H1 (cell line): ENCODE measurements around the gene APBB3. TPM values are rescaled to one million over a fixed set of nuclear protein-coding genes. Genes with fewer than 3 reads are reported as not detected.

Experiments
- CTCF ChIA-PET: fragments of 300-600 bp; sonication (Branson Sonifier 250); formaldehyde crosslinking; loops from one replicate; lab custom pipeline; 2021; ENCODE audit not compliant: partially characterized antibody; lab: Charles Lee
- POLR2A ChIA-PET: fragments of 300-600 bp; sonication (Branson Sonifier 250); formaldehyde crosslinking; loops from one replicate; lab custom pipeline; 2021; ENCODE audit warnings: inconsistent platforms; ENCODE audit not compliant: partially characterized antibody; lab: Charles Lee
- DNase-seq, 2 experiments: peaks; one replicate each; pipeline versions ENCODE4 v3.0.0 to v3.0.0-alpha.2; 2010 to 2022; ENCODE audit warnings: low spot score in 2 of 2, low read depth in 1 of 2, mixed read lengths in 1 of 2
- FAIRE-seq: peaks from 2 replicates; lab custom pipeline; 2011; peaks lifted over from hg19 to GRCh38; lab: Jason Lieb, UNC
- H2AFZ ChIP-seq: 2 replicates; pipeline ENCODE4 v1.8.1; 2012; ENCODE audit warnings: low read length, inconsistent platforms
- H2AK5ac ChIP-seq: 2 replicates; pipeline ENCODE4 v1.6.1; 2013; ENCODE audit warnings: low read depth, low read length
- H2BK120ac ChIP-seq: replicated peaks from 2 replicates; pipeline ENCODE3; 2013; ENCODE audit warnings: low read depth, low read length, inconsistent platforms
- H2BK12ac ChIP-seq: 2 replicates; pipeline ENCODE4 v1.6.1; 2013; ENCODE audit warnings: low read depth, low read length
- H2BK15ac ChIP-seq: 2 replicates; pipeline ENCODE4 v1.6.1; 2013; ENCODE audit warnings: low read length
- H2BK20ac ChIP-seq: 2 replicates; pipeline ENCODE4 v1.6.1; 2013; ENCODE audit warnings: low read length
- H2BK5ac ChIP-seq: 2 replicates; pipeline ENCODE4 v1.6.1; 2013; ENCODE audit warnings: low read depth, low read length
- H3K14ac ChIP-seq: 2 replicates; pipeline ENCODE4 v1.6.1; 2013; ENCODE audit warnings: inconsistent platforms; ENCODE audit not compliant: insufficient read length
- H3K18ac ChIP-seq: 2 replicates; pipeline ENCODE4 v1.6.1; 2013; ENCODE audit warnings: low read length; ENCODE audit errors: extremely low read depth
- H3K23ac ChIP-seq: 2 replicates; pipeline ENCODE4 v1.6.1; 2013; ENCODE audit warnings: inconsistent platforms; ENCODE audit not compliant: insufficient read length
- H3K23me2 ChIP-seq: 2 replicates; pipeline ENCODE4 v1.6.1; 2013; ENCODE audit warnings: low read depth, low read length
- H3K27ac ChIP-seq: 2 replicates; pipeline ENCODE4 v1.6.1; 2011; ENCODE audit warnings: low read depth, low read length, inconsistent platforms
- H3K27me3 ChIP-seq, 4 experiments: replicated peaks in 1 of 4; 1 replicate in 1 of 4; 2 replicates in 3 of 4; pipeline versions ENCODE4 v1.6.1 to v1.8.1; 2011 to 2013; ENCODE audit warnings: low read length in 3 of 4, mild to moderate bottlenecking in 3 of 4, inconsistent platforms in 2 of 4, mixed read lengths in 2 of 4, moderate library complexity in 1 of 4; ENCODE audit not compliant: control insufficient read depth in 3 of 4, insufficient read depth in 3 of 4; ENCODE audit errors: extremely low read depth in 1 of 4
- H3K36me3 ChIP-seq, 4 experiments: 2 replicates each; pipeline versions ENCODE4 v1.6.1 to v1.8.1; 2011 to 2013; ENCODE audit warnings: mild to moderate bottlenecking in 4 of 4, low read length in 3 of 4, moderate library complexity in 2 of 4, control low read depth in 1 of 4, inconsistent platforms in 1 of 4; ENCODE audit not compliant: insufficient read depth in 4 of 4, control insufficient read depth in 2 of 4
- H3K4ac ChIP-seq: replicated peaks from 2 replicates; pipeline ENCODE3; 2013; ENCODE audit warnings: low read length, low read depth, mixed read lengths, inconsistent platforms; ENCODE audit not compliant: insufficient read length
- H3K4me1 ChIP-seq, 4 experiments: replicated peaks in 1 of 4; 1 replicate in 1 of 4; 2 replicates in 3 of 4; pipeline versions ENCODE4 v1.6.1 to v1.8.1; 2011 to 2013; ENCODE audit warnings: low read length in 3 of 4, inconsistent platforms in 2 of 4, mixed read lengths in 1 of 4; ENCODE audit not compliant: insufficient read depth in 4 of 4, control insufficient read depth in 3 of 4
- H3K4me2 ChIP-seq, 2 experiments: 2 replicates each; pipeline versions ENCODE4 v1.6.1 to v1.8.1; 2011 to 2013; ENCODE audit warnings: low read depth in 2 of 2, low read length in 2 of 2, control low read depth in 1 of 2, inconsistent platforms in 1 of 2, mild to moderate bottlenecking in 1 of 2; ENCODE audit not compliant: insufficient read depth in 1 of 2
- H3K4me3 ChIP-seq, 4 experiments: fragments of 200-600, 300-600 bp in 1 of 4; sonication (generic), shearing (Covaris generic), sonication (Bioruptor Twin) in 1 of 4; 2 replicates each; pipeline versions ENCODE4 v1.5.1 to v1.8.1; 2011 to 2016; ENCODE audit warnings: low read length in 4 of 4, low read depth in 3 of 4, control low read depth in 2 of 4, inconsistent platforms in 2 of 4, mild to moderate bottlenecking in 2 of 4, mixed read lengths in 1 of 4, moderate library complexity in 1 of 4; ENCODE audit not compliant: insufficient read depth in 2 of 4; ENCODE audit errors: extremely low read depth in 1 of 4
- H3K56ac ChIP-seq: replicated peaks from 2 replicates; pipeline ENCODE3; 2013; ENCODE audit warnings: low read depth, mild to moderate bottlenecking, mixed read lengths, low read length, inconsistent platforms; ENCODE audit not compliant: insufficient read length
- H3K79me1 ChIP-seq: 2 replicates; pipeline ENCODE4 v1.6.1; 2013; ENCODE audit warnings: low read depth, low read length, control low read depth
- H3K79me2 ChIP-seq, 2 experiments: 2 replicates each; pipeline versions ENCODE4 v1.6.1 to v1.8.1; 2012 to 2013; ENCODE audit warnings: low read length in 2 of 2, mild to moderate bottlenecking in 2 of 2, inconsistent platforms in 1 of 2; ENCODE audit not compliant: insufficient read depth in 2 of 2, control insufficient read depth in 1 of 2
- H3K9ac ChIP-seq, 4 experiments: replicated peaks in 1 of 4; 1 replicate in 1 of 4; 2 replicates in 3 of 4; pipeline versions ENCODE4 v1.6.1 to v1.8.1; 2011 to 2013; ENCODE audit warnings: low read depth in 3 of 4, low read length in 3 of 4, control low read depth in 2 of 4, mild to moderate bottlenecking in 2 of 4, moderate library complexity in 2 of 4, inconsistent platforms in 1 of 4; ENCODE audit errors: extremely low read depth in 1 of 4
- H3K9me3 ChIP-seq, 2 experiments: 2 replicates each; pipeline versions ENCODE4 v1.6.1 to v1.8.1; 2012 to 2013; ENCODE audit warnings: mild to moderate bottlenecking in 2 of 2, moderate library complexity in 2 of 2, control low read depth in 1 of 2, inconsistent platforms in 1 of 2, low read depth in 1 of 2, low read length in 1 of 2, mixed read lengths in 1 of 2; ENCODE audit not compliant: insufficient read depth in 2 of 2
- H4K20me1 ChIP-seq, 2 experiments: replicated peaks in 1 of 2; 2 replicates each; pipeline versions ENCODE3 to v1.8.1; 2011 to 2013; ENCODE audit warnings: inconsistent platforms in 2 of 2, low read length in 2 of 2, mild to moderate bottlenecking in 1 of 2; ENCODE audit not compliant: insufficient read depth in 2 of 2, control insufficient read depth in 1 of 2
- H4K5ac ChIP-seq: 2 replicates; pipeline ENCODE4 v1.6.1; 2013; ENCODE audit warnings: low read length, low read depth, mixed read lengths, inconsistent platforms; ENCODE audit not compliant: insufficient read length
- H4K8ac ChIP-seq: 2 replicates; pipeline ENCODE4 v1.8.0; 2013; ENCODE audit warnings: mild to moderate bottlenecking, moderate library complexity, low read length, inconsistent platforms; ENCODE audit not compliant: insufficient read depth; ENCODE audit errors: extremely low read depth
- H4K91ac ChIP-seq: replicated peaks from 2 replicates; pipeline ENCODE3; 2013; ENCODE audit warnings: low read length, mixed read lengths, inconsistent platforms; ENCODE audit not compliant: insufficient read length
- ASH2L ChIP-seq: fragments of 200-600, 300-600 bp; sonication (generic); IDR thresholded peaks from one replicate; pipeline ENCODE4 v1.7.1; 2017; ENCODE audit warnings: low read length
- BACH1 ChIP-seq: IDR thresholded peaks from 2 replicates; pipeline ENCODE4 v1.6.1; 2012; ENCODE audit warnings: low read length, improper control_type of control experiment
- EP300 ChIP-seq, 2 experiments: IDR thresholded peaks; 1 replicate in 1 of 2; 2 replicates in 1 of 2; pipeline ENCODE4 v1.6.1; 2011 to 2012; ENCODE audit warnings: low read depth in 2 of 2, low read length in 2 of 2, mild to moderate bottlenecking in 2 of 2, borderline replicate concordance in 1 of 2, inconsistent platforms in 1 of 2, moderate library complexity in 1 of 2
- EZH2 ChIP-seq: fragments of 200-600 bp; sonication (generic); IDR thresholded peaks from 2 replicates; pipeline ENCODE4 v1.7.1; 2012; ENCODE audit warnings: low read depth, mild to moderate bottlenecking, moderate library complexity, low read length, inconsistent platforms; ENCODE audit not compliant: severe bottlenecking
- HDAC2 ChIP-seq, 2 experiments: fragments of 300-600 bp in 1 of 2; sonication (generic) in 1 of 2; IDR thresholded peaks; 2 replicates each; pipeline ENCODE4 v1.6.1; 2011 to 2012; ENCODE audit warnings: low read depth in 2 of 2, low read length in 2 of 2, mild to moderate bottlenecking in 2 of 2, moderate library complexity in 2 of 2, borderline replicate concordance in 1 of 2, inconsistent platforms in 1 of 2
- KDM4A ChIP-seq: IDR thresholded peaks from one replicate; pipeline ENCODE4 v1.7.1; 2012; ENCODE audit warnings: low read depth, mild to moderate bottlenecking, moderate library complexity, low read length, inconsistent platforms; ENCODE audit not compliant: severe bottlenecking
- PHF8 ChIP-seq: fragments of 200-600 bp; sonication (generic); conservative IDR thresholded peaks from 2 replicates; pipeline ENCODE4 v1.7.1; 2012; ENCODE audit warnings: low read depth, mild to moderate bottlenecking, inconsistent platforms, low read length, moderate library complexity
- SP1 ChIP-seq: IDR thresholded peaks from 2 replicates; pipeline ENCODE4 v1.6.1; 2011; ENCODE audit warnings: low read depth, low read length
- TAF7 ChIP-seq: optimal IDR thresholded peaks from 2 replicates; pipeline ENCODE3; 2011; ENCODE audit warnings: low read depth, mild to moderate bottlenecking, inconsistent platforms, low read length, moderate library complexity, borderline replicate concordance
- TEAD4 ChIP-seq: IDR thresholded peaks from 2 replicates; pipeline ENCODE4 v1.6.1; 2012; ENCODE audit warnings: low read depth, low read length, inconsistent platforms, mixed read lengths
- WGBS, 2 experiments: shearing (Covaris generic) in 1 of 2; methylation state at CpG; one replicate each; pipeline versions ENCODE4 v1.1.6 to v1.1.7; 2013 to 2015; ENCODE audit warnings: low lambda C conversion rate in 2 of 2, mixed read lengths in 2 of 2, inconsistent platforms in 1 of 2, low coverage in 1 of 2, missing lambda C conversion rate in 1 of 2; ENCODE audit not compliant: insufficient replicate concordance in 2 of 2, insufficient coverage in 1 of 2, insufficient read length in 1 of 2; ENCODE audit errors: extremely low coverage in 1 of 2, missing lambda C conversion rate in 1 of 2; 5-methylcytosine and 5-hydroxymethylcytosine counted together
- polyA plus RNA-seq, 7 experiments: library from polyadenylated mRNA; depleted of rRNA in 3 of 7; stranded (reverse) in 5 of 7; unstranded in 2 of 7; fragments of >200 nt in 5 of 7; fragments of 200-250 nt in 2 of 7; gene quantifications; 1 replicate in 5 of 7; 2 replicates in 1 of 7; 4 replicates in 1 of 7; pipeline versions ENCODE4 v1.2.1 to v1.2.3, GENCODE V29; 2011 to 2013; ENCODE audit warnings: missing spikeins in 2 of 7, mixed read lengths in 2 of 7
- total RNA-seq: library from RNA; stranded (reverse); fragmentation: NEBNext Ultra II Directional; extraction: Animal tissue kit (Norgen Biotek cat#: 25700); gene quantifications from 2 replicates; pipeline ENCODE4 v1.2.1, GENCODE V29; 2021
- TF ChIP-seq, protein P1 (sequence below), 3 experiments: IDR thresholded peaks; 1 replicate in 2 of 3; 2 replicates in 1 of 3; pipeline versions ENCODE4 v1.5.1 to v1.6.1; 2011; ENCODE audit warnings: low read length in 3 of 3, mild to moderate bottlenecking in 3 of 3, inconsistent platforms in 2 of 3, low read depth in 1 of 3, moderate library complexity in 1 of 3; ENCODE audit not compliant: insufficient read depth in 1 of 3; ENCODE audit errors: control extremely low read depth in 1 of 3

The APBB3 gene
- total and polyA plus RNA-seq, 2 of the 8 experiments (the other 6 are each of a cell fraction or from before 2014, with no cell fraction given): 16.0 to 21.9 TPM

- POLR2A ChIA-PET: no interaction called here
- H4K91ac ChIP-seq: no peak overlapping the region
- no peak overlapping the region for H3K4ac ChIP-seq
- H3K23ac ChIP-seq: no peak overlapping the region
- H2BK15ac ChIP-seq: no peak overlapping the region
- no peak overlapping the region for H3K4me2 ChIP-seq
- no peak overlapping the region for H2BK20ac ChIP-seq
- H2BK120ac ChIP-seq: no peak overlapping the region
- no peaks in the 10 kb centered on the region for H4K20me1 ChIP-seq
- no peak overlapping the region for H3K14ac ChIP-seq
- H3K9ac ChIP-seq: no peak overlapping the region
- FAIRE-seq (no peak), DNase-seq (no peak)
- 0 out of 4 replicates have a peak, but pooled peaks cover 0 to 2% of the 10 kb centered on the region in 2 experiments for H3K9me3 ChIP-seq
- no peak overlapping the region for H3K18ac ChIP-seq
- no peak overlapping the region for H3K56ac ChIP-seq
- no peaks in the 10 kb centered on the region for H3K79me1 ChIP-seq
- no peak overlapping the region for H2BK5ac ChIP-seq
- no peak overlapping the region for H2AK5ac ChIP-seq
- 79% methylated on average over 4 of the region's 4 CpGs; no CpG with 5 or more reads in 1 of the 2 experiments for WGBS, 2 experiments
- no peak overlapping the region for H4K5ac ChIP-seq
- no peak overlapping the region for H3K27ac ChIP-seq
- CTCF ChIA-PET: interaction anchor here (0.7 to 1.0 kb wide), 2 partner anchors 33 to 1635 kb away, joined by 3 read pairs; no protein-coding TSS in a partner anchor
- H4K8ac ChIP-seq: no peak overlapping the region
- H3K4me1 ChIP-seq: no peaks in the 10 kb centered on the region
- H3K79me2 ChIP-seq: no peaks in the 10 kb centered on the region
- H3K27me3 ChIP-seq: no peaks in the 10 kb centered on the region
- no peaks in the 10 kb centered on the region for H3K23me2 ChIP-seq
- H3K4me3 ChIP-seq: no peak overlapping the region
- no peak overlapping the region for H2AFZ ChIP-seq
- H3K36me3 ChIP-seq: no peaks in the 10 kb centered on the region
- no peak overlapping the region for H2BK12ac ChIP-seq
- TF ChIP-seq BACH1 (no peak), EP300 (IDR thresholded peaks at IDR 0.05; ENCODE audit: borderline replicate concordance in 1 of 2, low read depth in 2 of 2, low read length in 2 of 2) (no peak), SP1 (no peak), ASH2L (no peak), HDAC2 (IDR thresholded peaks at IDR 0.05; ENCODE audit: borderline replicate concordance in 1 of 2, low read depth in 2 of 2, low read length in 2 of 2) (no peak), EZH2 (no peak), TEAD4 (no peak), KDM4A (no peak), TAF7 (no peak), PHF8 (no peak)
- TF ChIP-seq, protein P1, sequence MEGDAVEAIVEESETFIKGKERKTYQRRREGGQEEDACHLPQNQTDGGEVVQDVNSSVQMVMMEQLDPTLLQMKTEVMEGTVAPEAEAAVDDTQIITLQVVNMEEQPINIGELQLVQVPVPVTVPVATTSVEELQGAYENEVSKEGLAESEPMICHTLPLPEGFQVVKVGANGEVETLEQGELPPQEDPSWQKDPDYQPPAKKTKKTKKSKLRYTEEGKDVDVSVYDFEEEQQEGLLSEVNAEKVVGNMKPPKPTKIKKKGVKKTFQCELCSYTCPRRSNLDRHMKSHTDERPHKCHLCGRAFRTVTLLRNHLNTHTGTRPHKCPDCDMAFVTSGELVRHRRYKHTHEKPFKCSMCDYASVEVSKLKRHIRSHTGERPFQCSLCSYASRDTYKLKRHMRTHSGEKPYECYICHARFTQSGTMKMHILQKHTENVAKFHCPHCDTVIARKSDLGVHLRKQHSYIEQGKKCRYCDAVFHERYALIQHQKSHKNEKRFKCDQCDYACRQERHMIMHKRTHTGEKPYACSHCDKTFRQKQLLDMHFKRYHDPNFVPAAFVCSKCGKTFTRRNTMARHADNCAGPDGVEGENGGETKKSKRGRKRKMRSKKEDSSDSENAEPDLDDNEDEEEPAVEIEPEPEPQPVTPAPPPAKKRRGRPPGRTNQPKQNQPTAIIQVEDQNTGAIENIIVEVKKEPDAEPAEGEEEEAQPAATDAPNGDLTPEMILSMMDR (IDR thresholded peaks at IDR 0.05; ENCODE audit: control extremely low read depth in 1 of 3, insufficient read depth in 1 of 3, low read depth in 1 of 3, low read length in 3 of 3): no peak
Observed at GRCh38 chr5:140602147-140602546, 37.7 kb upstream of the APBB3 start.
